Measurements from ENCODE around the gene TNPO3. TPM values are rescaled to one million over a fixed set of nuclear protein-coding genes. Genes with fewer than 3 reads are reported as not detected.
"Not testable (repeated sequence)": the region's sequence is repeated elsewhere in the genome, so short reads cannot be mapped to it uniquely, and the experiment has no call there.

Gene TNPO3
- total and polyA plus RNA-seq, 10 of the 15 experiments (the other 5 are each of a cell fraction or from before 2014, with no cell fraction given) = 17.6 to 91.8 (median 65.9) TPM

GRCh38 chr7:129067132-129067561 lies 12.2 kb upstream of the TNPO3 start:
- H3K9ac ChIP-seq (ENCODE audit: control insufficient read depth, insufficient read depth, low read length); H3K27me3 ChIP-seq (replicated peaks in 1 of 2; ENCODE audit: control insufficient read depth in 2 of 2, insufficient read depth in 2 of 2, low read length in 1 of 2); H2AFZ ChIP-seq (ENCODE audit: control insufficient read depth, low read depth, low read length); H3K4me2 ChIP-seq (ENCODE audit: control insufficient read depth, insufficient read depth); DNase-seq (ENCODE audit: low read depth, low spot score); H3K4me3 ChIP-seq; FAIRE-seq; intact Hi-C loops (cut with micrococcal nuclease; ENCODE audit: unreplicated experiment); H3K9me3 ChIP-seq (replicated peaks; ENCODE audit: control insufficient read depth, insufficient read depth, low read length); H3K36me3 ChIP-seq (ENCODE audit: control insufficient read depth in 2 of 2, insufficient read depth in 2 of 2, low read length in 1 of 2); H3K27ac ChIP-seq (ENCODE audit: control insufficient read depth, insufficient read depth); in situ Hi-C loops (cut with MboI); BruUV-seq (replicated peaks); H4K20me1 ChIP-seq (ENCODE audit: control insufficient read depth, insufficient read depth); H3K4me1 ChIP-seq (ENCODE audit: control insufficient read depth, insufficient read depth, low read length); ATAC-seq; H3K79me2 ChIP-seq (ENCODE audit: control insufficient read depth, insufficient read depth, low read length): not testable (repeated sequence)
- POLR2A ChIA-PET = interaction anchor here (4.1 kb wide), 1 partner anchor 12 kb away, joined by 30 read pairs; the partner anchor contains the start of gene TNPO3
- SMC1A ChIA-PET (ENCODE audit: uncharacterized antibody, unreplicated experiment) = interaction anchor here (0.9 to 5.7 kb wide), 5 partner anchors 14 to 112 kb away, joined by 3 to 77 read pairs (median 6); partner anchors contain the start of gene TNPO3
- 0 out of 4 replicates have a peak, but pooled peaks of 1 of the 2 experiments have one; percentile 14 for TF ChIP-seq IKZF2 (IDR thresholded peaks at IDR 0.05)
- WGBS (ENCODE audit: insufficient coverage, insufficient replicate concordance, low lambda C conversion rate, missing lambda C conversion rate) = 58% methylated on average over 4 of the region's 4 CpGs
- CTCF ChIA-PET = interaction anchor here (1.2 to 6.1 kb wide), 2 partner anchors 13 to 23 kb away, joined by 5 to 51 read pairs; no protein-coding TSS in a partner anchor
- RAD21 ChIA-PET (ENCODE audit: unreplicated experiment) = interaction anchor here (1.2 to 6.0 kb wide), 5 partner anchors 11 to 134 kb away, joined by 3 to 60 read pairs (median 5); no protein-coding TSS in a partner anchor

DNA sequence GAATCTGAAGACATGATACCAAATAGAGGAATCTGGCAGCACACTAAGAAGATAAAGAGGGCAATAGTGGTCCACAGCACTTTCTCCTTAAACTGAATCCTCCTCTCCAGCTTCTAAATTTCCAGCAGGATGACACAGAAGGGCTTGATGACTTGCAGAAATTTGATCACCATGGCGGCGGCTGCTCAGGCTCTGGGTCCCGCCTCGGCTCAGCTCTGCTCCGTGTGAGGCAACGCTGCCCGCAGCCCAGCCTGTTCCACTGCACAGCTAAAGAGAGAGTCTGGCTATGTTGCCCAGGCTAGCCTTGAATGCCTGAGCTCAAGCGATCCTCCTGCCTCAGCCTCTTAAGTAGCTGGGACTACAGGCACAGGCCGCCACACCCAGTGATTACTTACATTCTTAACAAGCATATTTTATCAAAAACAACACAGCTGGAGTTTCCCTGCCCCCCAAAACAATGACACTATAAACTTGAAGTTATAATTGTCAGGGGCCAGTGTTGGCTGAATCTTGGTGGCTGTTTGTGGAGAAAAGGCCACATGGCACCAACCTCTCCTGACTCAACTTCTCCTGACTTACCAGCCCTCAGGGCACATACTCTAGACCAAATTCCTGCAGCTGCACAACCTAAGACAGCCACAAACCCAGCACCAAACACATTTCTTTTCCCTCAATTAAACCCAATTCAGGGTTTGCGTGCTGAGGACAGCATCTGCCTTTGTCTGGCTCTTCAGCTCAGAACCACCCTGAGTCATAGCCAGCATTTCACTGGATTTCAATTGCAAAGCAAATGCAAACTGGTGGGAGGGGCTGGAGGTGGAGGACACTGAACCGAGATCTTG lies 11.6 kb upstream of the TNPO3 start:
- intact Hi-C loops (cut with micrococcal nuclease; ENCODE audit: unreplicated experiment) (no loop called here), in situ Hi-C loops (cut with MboI) (no loop called here)
- no peak overlapping the region for H3K4me2 ChIP-seq (ENCODE audit: control insufficient read depth, insufficient read depth)
- H3K27ac ChIP-seq (ENCODE audit: control insufficient read depth, insufficient read depth) = no peak overlapping the region
- no peaks in the 10 kb centered on the region for H3K27me3 ChIP-seq (replicated peaks in 1 of 2; ENCODE audit: control insufficient read depth in 2 of 2, insufficient read depth in 2 of 2, low read length in 1 of 2)
- H4K20me1 ChIP-seq (ENCODE audit: control insufficient read depth, insufficient read depth) = no peaks in the 10 kb centered on the region
- SMC1A ChIA-PET (ENCODE audit: uncharacterized antibody, unreplicated experiment) = interaction anchor here (0.9 to 5.7 kb wide), 6 partner anchors 14 to 111 kb away, joined by 3 to 77 read pairs (median 5); partner anchors contain the start of gene TNPO3
- peak; percentile 35 for ATAC-seq
- FAIRE-seq = no peak
- CTCF ChIA-PET = interaction anchor here (0.8 to 6.1 kb wide), 6 partner anchors 8 to 145 kb away, joined by 3 to 51 read pairs (median 5); no protein-coding TSS in a partner anchor
- DNase-seq (ENCODE audit: low read depth, low spot score) = no peak
- peak overlapping the region; percentile 4; the same call in 1 of the 2 replicates for H2AFZ ChIP-seq (ENCODE audit: control insufficient read depth, low read depth, low read length)
- 88% methylated on average over 11 of the region's 11 CpGs for WGBS (ENCODE audit: insufficient coverage, insufficient replicate concordance, low lambda C conversion rate, missing lambda C conversion rate)
- H3K36me3 ChIP-seq (ENCODE audit: control insufficient read depth in 2 of 2, insufficient read depth in 2 of 2, low read length in 1 of 2) = no peaks in the 10 kb centered on the region
- no peaks in the 10 kb centered on the region for H3K79me2 ChIP-seq (ENCODE audit: control insufficient read depth, insufficient read depth, low read length)
- H3K9ac ChIP-seq (ENCODE audit: control insufficient read depth, insufficient read depth, low read length) = no peak overlapping the region
- RAD21 ChIA-PET (ENCODE audit: unreplicated experiment) = interaction anchor here (1.2 to 6.0 kb wide), 6 partner anchors 7 to 134 kb away, joined by 3 to 60 read pairs (median 5); no protein-coding TSS in a partner anchor
- POLR2A ChIA-PET = interaction anchor here (1.2 to 4.1 kb wide), 2 partner anchors 12 to 24 kb away, joined by 3 to 30 read pairs; partner anchors contain the start of gene TNPO3
- BruUV-seq (replicated peaks) = no TSS peak
- H3K4me1 ChIP-seq (ENCODE audit: control insufficient read depth, insufficient read depth, low read length) = no peaks in the 10 kb centered on the region
- H3K9me3 ChIP-seq (replicated peaks; ENCODE audit: control insufficient read depth, insufficient read depth, low read length) = no peaks in the 10 kb centered on the region; the same call in 2 of the 3 replicates
- no peak overlapping the region for H3K4me3 ChIP-seq
- TF ChIP-seq, protein P1, sequence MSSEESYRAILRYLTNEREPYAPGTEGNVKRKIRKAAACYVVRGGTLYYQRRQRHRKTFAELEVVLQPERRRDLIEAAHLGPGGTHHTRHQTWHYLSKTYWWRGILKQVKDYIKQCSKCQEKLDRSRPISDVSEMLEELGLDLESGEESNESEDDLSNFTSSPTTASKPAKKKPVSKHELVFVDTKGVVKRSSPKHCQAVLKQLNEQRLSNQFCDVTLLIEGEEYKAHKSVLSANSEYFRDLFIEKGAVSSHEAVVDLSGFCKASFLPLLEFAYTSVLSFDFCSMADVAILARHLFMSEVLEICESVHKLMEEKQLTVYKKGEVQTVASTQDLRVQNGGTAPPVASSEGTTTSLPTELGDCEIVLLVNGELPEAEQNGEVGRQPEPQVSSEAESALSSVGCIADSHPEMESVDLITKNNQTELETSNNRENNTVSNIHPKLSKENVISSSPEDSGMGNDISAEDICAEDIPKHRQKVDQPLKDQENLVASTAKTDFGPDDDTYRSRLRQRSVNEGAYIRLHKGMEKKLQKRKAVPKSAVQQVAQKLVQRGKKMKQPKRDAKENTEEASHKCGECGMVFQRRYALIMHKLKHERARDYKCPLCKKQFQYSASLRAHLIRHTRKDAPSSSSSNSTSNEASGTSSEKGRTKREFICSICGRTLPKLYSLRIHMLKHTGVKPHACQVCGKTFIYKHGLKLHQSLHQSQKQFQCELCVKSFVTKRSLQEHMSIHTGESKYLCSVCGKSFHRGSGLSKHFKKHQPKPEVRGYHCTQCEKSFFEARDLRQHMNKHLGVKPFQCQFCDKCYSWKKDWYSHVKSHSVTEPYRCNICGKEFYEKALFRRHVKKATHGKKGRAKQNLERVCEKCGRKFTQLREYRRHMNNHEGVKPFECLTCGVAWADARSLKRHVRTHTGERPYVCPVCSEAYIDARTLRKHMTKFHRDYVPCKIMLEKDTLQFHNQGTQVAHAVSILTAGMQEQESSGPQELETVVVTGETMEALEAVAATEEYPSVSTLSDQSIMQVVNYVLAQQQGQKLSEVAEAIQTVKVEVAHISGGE (CRISPR knock-in tag; IDR thresholded peaks at IDR 0.05) = no peak
- TF ChIP-seq EP300 (IDR thresholded peaks at IDR 0.05; ENCODE audit: borderline replicate concordance in 1 of 2, control insufficient read depth in 1 of 2, low read depth in 2 of 2, low read length in 2 of 2) = no peak
- no peak for TF ChIP-seq BHLHE40 (IDR thresholded peaks at IDR 0.05; ENCODE audit: borderline replicate concordance in 1 of 2, low read depth in 2 of 2, low read length in 1 of 2)
- TF ChIP-seq HDAC2 (IDR thresholded peaks at IDR 0.05) = no peak
- no peak for TF ChIP-seq PKNOX1 (IDR thresholded peaks at IDR 0.05)
- TF ChIP-seq SMAD5 (IDR thresholded peaks at IDR 0.05; ENCODE audit: low read depth) = no peak
